Gastrocnemius medialis (tissue), 4 donors: ENCODE results near the gene IGFN1.

ENCODE experiments used
- POLR2A ChIP-seq, 2 donors: fragments of 450-650 bp; IDR thresholded peaks; one replicate each; pipeline ENCODE4 v1.6.1; 2017; ENCODE audit warnings: antibody characterized with exemption in 2 of 2, mild to moderate bottlenecking in 2 of 2, moderate library complexity in 2 of 2
- TF ChIP-seq, protein P1 (sequence below), 5 experiments: fragments of 450-650 bp in 3 of 5; fragments of 200-600 bp in 2 of 5; sonication (generic) in 2 of 5; IDR thresholded peaks in 4 of 5; conservative IDR thresholded peaks in 1 of 5; 1 replicate in 4 of 5; 2 replicates in 1 of 5; pipeline ENCODE4 v1.5.1; 2016 to 2019; ENCODE audit warnings: antibody characterized with exemption in 5 of 5, mild to moderate bottlenecking in 3 of 5, moderate library complexity in 3 of 5

DNA sequence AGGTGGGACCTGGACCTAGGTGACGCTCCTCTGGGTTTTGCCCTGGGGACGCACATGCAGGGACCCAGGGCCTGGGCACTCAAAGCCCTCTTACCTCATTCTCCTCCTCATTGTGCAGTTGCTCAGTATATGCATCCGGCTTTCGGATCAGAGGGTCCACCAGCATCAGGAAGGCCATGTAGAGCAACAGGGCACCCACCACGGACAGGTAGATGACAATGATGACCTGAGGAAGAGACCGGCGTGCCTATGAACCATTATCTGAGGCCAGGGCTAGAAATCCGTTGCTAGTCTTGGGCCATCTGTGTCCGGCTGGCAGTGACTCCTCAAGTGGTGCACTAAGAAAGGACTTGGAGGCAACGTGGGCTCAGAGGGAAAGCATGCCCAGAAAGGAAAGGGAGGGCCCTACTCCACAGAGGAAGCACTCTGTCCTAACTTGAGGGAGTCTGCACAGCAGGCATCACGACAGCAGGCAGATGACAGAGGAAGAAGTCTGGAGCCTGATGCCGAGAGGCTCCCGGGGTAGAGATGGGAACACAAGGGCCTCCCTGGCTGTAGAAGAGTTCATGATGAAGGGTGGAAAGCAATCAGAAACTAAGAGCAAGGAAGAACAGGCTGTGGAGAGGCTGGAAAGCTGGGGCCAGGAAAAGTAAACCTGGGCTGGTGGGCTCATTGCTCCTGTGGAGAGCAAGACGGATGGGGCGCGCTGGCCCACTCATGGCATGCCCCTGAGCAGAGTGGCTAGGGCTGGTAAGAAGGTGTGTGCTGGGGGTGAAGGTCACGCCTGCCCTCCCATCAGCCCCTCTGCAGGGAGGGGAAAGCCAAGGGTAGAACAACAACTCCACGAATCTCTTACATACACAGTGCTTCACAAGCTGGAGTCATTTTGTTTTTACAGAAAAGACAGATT is 46.6 kb upstream of the IGFN1 start:
- TF ChIP-seq, protein P1, sequence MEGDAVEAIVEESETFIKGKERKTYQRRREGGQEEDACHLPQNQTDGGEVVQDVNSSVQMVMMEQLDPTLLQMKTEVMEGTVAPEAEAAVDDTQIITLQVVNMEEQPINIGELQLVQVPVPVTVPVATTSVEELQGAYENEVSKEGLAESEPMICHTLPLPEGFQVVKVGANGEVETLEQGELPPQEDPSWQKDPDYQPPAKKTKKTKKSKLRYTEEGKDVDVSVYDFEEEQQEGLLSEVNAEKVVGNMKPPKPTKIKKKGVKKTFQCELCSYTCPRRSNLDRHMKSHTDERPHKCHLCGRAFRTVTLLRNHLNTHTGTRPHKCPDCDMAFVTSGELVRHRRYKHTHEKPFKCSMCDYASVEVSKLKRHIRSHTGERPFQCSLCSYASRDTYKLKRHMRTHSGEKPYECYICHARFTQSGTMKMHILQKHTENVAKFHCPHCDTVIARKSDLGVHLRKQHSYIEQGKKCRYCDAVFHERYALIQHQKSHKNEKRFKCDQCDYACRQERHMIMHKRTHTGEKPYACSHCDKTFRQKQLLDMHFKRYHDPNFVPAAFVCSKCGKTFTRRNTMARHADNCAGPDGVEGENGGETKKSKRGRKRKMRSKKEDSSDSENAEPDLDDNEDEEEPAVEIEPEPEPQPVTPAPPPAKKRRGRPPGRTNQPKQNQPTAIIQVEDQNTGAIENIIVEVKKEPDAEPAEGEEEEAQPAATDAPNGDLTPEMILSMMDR (IDR thresholded peaks at IDR 0.05 in 4 of 5, conservative IDR thresholded peaks at IDR 0.05 in 1 of 5): no peak
- TF ChIP-seq POLR2A (IDR thresholded peaks at IDR 0.05): no peak
